GM21447 (cell line): Measurements from ENCODE around the gene PRKX.
"Not testable (repeated sequence)": the region's sequence is repeated elsewhere in the genome, so short reads cannot be mapped to it uniquely, and the experiment has no call there.

Experiments used
- ATAC-seq: cut with Tn5 transposase; IDR thresholded peaks from one replicate; pipeline ENCODE4 v1.9.1; 2021; ENCODE audit not compliant: unreplicated experiment

PRKX gene

GRCh38 chrX:3585719-3586118 lies 127.7 kb downstream of the PRKX start:
- ATAC-seq, result no peak

GRCh38 chrX:3584415-3584996 lies 128.9 kb downstream of the PRKX start:
- no peak for ATAC-seq

GRCh38 chrX:3582451-3582850 lies 131.0 kb downstream of the PRKX start:
- no peak for ATAC-seq

GRCh38 chrX:3581609-3582108 lies 131.8 kb downstream of the PRKX start:
- ATAC-seq, result no peak

GRCh38 chrX:3577551-3577950 lies 135.9 kb downstream of the PRKX start:
- no peak for ATAC-seq

GRCh38 chrX:3576886-3577501 lies 136.5 kb downstream of the PRKX start:
- ATAC-seq, result no peak

GRCh38 chrX:3567686-3568085 lies 145.8 kb downstream of the PRKX start:
- ATAC-seq, result no peak

- ATAC-seq, result no peak
These were observed 150.0 kb downstream of the PRKX start for GRCh38 chrX:3563451-3563850.

GRCh38 chrX:3560010-3560409 lies 153.4 kb downstream of the PRKX start:
- ATAC-seq, result not testable (repeated sequence)
